Activated CD8-positive, alpha-beta T cell treated with anti-CD3 and anti-CD28 coated beads for 36 hours (primary cell): ENCODE results near the gene CELF4. TPM values are rescaled to one million over a fixed set of nuclear protein-coding genes. Genes with fewer than 3 reads are reported as not detected.

Source experiments
- ATAC-seq: fragments of 200-7000 bp; cut with Tn5 transposase; one replicate; pipeline ENCODE4 v1.10.0; 2021; ENCODE audit warnings: mild to moderate bottlenecking, moderate library complexity
- CTCF ChIA-PET: fragments of 350-600 bp; sonication (Branson Sonifier 250); formaldehyde crosslinking; loops from one replicate; lab custom pipeline; 2021; ENCODE audit warnings: antibody characterized with exemption; lab: Charles Lee
- POLR2A ChIA-PET: fragments of 350-600 bp; sonication (Branson Sonifier 250); formaldehyde crosslinking; loops from one replicate; lab custom pipeline; 2021; ENCODE audit warnings: antibody characterized with exemption; lab: Charles Lee
- DNase-seq: peaks from one replicate; pipeline ENCODE4 v3.0.0-alpha.2; 2020
- H3K27ac Mint-ChIP-seq: one replicate; pipeline ENCODE4 v1.8.0; 2021; ENCODE audit warnings: mild to moderate bottlenecking, mixed read lengths
- H3K27me3 Mint-ChIP-seq: one replicate; pipeline ENCODE4 v1.8.0; 2021; ENCODE audit warnings: mixed read lengths
- H3K36me3 Mint-ChIP-seq: one replicate; pipeline ENCODE4 v1.8.0; 2021; ENCODE audit warnings: low read depth, mixed read lengths
- H3K4me1 Mint-ChIP-seq: one replicate; pipeline ENCODE4 v1.8.0; 2021; ENCODE audit warnings: low read depth, mixed read lengths
- H3K4me3 Mint-ChIP-seq: one replicate; pipeline ENCODE4 v1.8.0; 2021; ENCODE audit warnings: mild to moderate bottlenecking, moderate library complexity, mixed read lengths
- H3K9me3 Mint-ChIP-seq: one replicate; pipeline ENCODE4 v1.8.0; 2021; ENCODE audit warnings: mixed read lengths
- intact Hi-C: fragments of 100-400 bp; cut with micrococcal nuclease; formaldehyde crosslinking; loops from one replicate; pipeline ENCODE4 v1.10.0; 2022
- total RNA-seq, 2 experiments: library from RNA; stranded (reverse); gene quantifications; one replicate each; pipeline ENCODE4 v1.2.3, GENCODE V29; 2021
- TF ChIP-seq, protein P1 (sequence below): fragments of 200-600 bp; IDR thresholded peaks from one replicate; pipeline ENCODE4 v1.8.0; 2022; ENCODE audit warnings: antibody characterized with exemption, mild to moderate bottlenecking

CELF4 gene
- total RNA-seq, 2 experiments from 2014 or later, result not detected

DNA sequence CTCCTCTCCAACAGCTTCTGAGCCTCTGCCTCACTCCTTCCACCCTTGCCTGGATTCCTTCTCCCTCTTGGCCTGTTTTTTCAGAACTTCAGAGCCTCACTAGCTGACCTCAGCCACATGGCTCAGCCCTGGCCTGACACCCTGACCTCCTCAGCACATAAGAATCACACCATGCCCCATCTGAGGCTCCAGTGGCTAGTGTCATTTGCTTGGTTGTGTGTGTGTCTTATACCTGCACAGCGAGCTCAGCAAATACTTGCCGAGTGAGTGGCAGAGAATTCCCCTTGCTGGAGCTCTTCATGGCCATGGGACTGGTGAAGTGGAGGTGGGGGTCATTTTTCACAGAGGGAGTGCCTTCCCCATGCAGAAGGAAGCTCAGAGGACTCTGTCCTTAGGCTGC lies 70.2 kb downstream of the CELF4 start:
- ATAC-seq (no peak), DNase-seq (no peak)
- TF ChIP-seq, protein P1, sequence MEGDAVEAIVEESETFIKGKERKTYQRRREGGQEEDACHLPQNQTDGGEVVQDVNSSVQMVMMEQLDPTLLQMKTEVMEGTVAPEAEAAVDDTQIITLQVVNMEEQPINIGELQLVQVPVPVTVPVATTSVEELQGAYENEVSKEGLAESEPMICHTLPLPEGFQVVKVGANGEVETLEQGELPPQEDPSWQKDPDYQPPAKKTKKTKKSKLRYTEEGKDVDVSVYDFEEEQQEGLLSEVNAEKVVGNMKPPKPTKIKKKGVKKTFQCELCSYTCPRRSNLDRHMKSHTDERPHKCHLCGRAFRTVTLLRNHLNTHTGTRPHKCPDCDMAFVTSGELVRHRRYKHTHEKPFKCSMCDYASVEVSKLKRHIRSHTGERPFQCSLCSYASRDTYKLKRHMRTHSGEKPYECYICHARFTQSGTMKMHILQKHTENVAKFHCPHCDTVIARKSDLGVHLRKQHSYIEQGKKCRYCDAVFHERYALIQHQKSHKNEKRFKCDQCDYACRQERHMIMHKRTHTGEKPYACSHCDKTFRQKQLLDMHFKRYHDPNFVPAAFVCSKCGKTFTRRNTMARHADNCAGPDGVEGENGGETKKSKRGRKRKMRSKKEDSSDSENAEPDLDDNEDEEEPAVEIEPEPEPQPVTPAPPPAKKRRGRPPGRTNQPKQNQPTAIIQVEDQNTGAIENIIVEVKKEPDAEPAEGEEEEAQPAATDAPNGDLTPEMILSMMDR, result no peak
- H3K27me3 Mint-ChIP-seq, result peaks cover 14% of the 10 kb centered on the region
- H3K27ac Mint-ChIP-seq, result no peak overlapping the region
- H3K9me3 Mint-ChIP-seq, result no peaks in the 10 kb centered on the region
- H3K4me1 Mint-ChIP-seq, result no peaks in the 10 kb centered on the region
- ChIA-PET CTCF (interaction anchor here (1.5 kb wide), 1 partner anchor 164 kb away, joined by 3 read pairs; no protein-coding TSS in a partner anchor), POLR2A (no interaction called here)
- intact Hi-C loops, result no loop called here
- no peaks in the 10 kb centered on the region for H3K36me3 Mint-ChIP-seq
- H3K4me3 Mint-ChIP-seq, result no peak overlapping the region

DNA sequence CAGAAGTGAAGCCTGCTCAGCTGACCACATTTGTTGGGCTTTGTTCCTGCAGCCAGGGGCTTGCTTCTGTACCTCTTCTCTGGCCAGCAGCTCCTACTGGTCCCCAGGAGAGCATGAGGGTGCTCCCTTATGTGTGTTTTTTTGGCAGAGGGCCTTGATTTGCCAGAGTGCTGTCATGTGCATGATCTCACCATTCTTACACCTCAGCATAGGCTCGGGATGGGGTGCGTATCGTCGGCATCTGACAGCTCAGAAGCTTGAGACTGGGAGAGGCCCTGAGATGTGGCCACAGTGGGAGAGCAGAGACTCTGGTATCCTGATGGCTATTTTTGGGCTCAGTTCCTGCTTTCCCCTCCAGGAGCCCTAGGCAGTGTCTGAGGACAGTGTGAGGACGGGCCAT lies 71.2 kb downstream of the CELF4 start:
- H3K36me3 Mint-ChIP-seq, result no peaks in the 10 kb centered on the region
- TF ChIP-seq, protein P1, result no peak
- peaks cover 13% of the 10 kb centered on the region for H3K27me3 Mint-ChIP-seq
- no peak overlapping the region for H3K4me3 Mint-ChIP-seq
- ChIA-PET POLR2A (no interaction called here), CTCF (no interaction called here)
- intact Hi-C loops, result no loop called here
- H3K4me1 Mint-ChIP-seq, result no peaks in the 10 kb centered on the region
- ATAC-seq, result no peak
- DNase-seq, result no peak
- H3K9me3 Mint-ChIP-seq, result no peaks in the 10 kb centered on the region
- H3K27ac Mint-ChIP-seq, result no peak overlapping the region

DNA sequence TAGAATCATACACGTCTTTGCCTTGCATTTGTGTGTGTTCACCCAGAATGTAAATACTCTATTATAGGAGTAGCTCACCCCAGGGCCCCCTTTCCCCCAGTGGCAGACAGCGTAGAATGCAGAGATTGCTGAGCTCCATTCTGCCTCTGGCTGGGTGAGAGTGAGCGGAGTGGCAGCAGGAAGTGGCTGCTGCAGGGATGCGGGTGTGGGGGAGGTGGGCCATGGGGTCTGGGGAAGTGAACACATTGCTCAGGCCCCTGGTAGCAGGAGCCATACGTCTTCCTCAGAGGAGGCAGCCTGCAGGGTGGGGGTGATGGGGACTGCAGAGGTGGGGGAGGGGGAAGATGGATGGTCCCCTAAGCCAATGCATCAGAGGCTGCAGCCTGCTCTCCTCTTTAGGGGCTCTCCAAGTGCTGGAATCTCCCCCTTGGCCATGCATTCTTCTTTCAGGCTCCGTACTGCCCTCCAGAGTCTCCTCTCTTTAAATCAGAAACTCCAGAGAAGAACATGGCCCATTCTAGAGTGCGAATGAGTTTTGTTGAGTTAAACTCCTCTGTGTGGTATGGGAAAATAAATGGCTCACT lies 72.2 kb downstream of the CELF4 start:
- Mint-ChIP-seq H3K27ac (no peak overlapping the region), H3K27me3 (peaks cover 15% of the 10 kb centered on the region), H3K9me3 (no peaks in the 10 kb centered on the region), H3K4me3 (no peak overlapping the region), H3K36me3 (no peaks in the 10 kb centered on the region), H3K4me1 (no peaks in the 10 kb centered on the region)
- CTCF ChIA-PET, result no interaction called here
- DNase-seq, result no peak
- intact Hi-C loops, result no loop called here
- POLR2A ChIA-PET, result no interaction called here
- no peak for ATAC-seq
- TF ChIP-seq, protein P1, result no peak

DNA sequence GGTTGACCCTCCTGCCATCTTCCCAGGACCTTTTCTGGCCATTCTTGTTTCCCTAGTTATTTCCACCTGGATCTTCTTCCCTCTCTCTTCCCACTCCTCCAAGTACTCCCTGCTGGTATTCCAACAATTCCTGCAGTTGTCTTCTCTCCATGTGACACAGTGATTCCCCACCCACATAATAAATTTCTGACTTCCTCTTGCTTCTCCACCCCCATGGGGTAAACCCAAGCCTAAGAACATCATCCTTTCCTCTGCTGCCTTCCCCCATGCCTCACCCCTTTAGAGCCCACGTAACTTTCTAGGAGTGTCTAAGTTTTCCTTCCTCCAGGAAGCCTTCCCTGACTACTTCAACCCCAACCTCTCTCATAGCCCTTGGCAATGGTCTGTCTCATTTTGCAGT lies 72.6 kb downstream of the CELF4 start:
- no peak for DNase-seq
- Mint-ChIP-seq H3K4me3 (no peak overlapping the region), H3K36me3 (no peaks in the 10 kb centered on the region), H3K27me3 (peaks cover 20% of the 10 kb centered on the region), H3K4me1 (no peaks in the 10 kb centered on the region), H3K9me3 (no peaks in the 10 kb centered on the region), H3K27ac (no peak overlapping the region)
- intact Hi-C loops, result no loop called here
- TF ChIP-seq, protein P1, result no peak
- POLR2A ChIA-PET, result no interaction called here
- CTCF ChIA-PET, result no interaction called here
- ATAC-seq, result no peak

DNA sequence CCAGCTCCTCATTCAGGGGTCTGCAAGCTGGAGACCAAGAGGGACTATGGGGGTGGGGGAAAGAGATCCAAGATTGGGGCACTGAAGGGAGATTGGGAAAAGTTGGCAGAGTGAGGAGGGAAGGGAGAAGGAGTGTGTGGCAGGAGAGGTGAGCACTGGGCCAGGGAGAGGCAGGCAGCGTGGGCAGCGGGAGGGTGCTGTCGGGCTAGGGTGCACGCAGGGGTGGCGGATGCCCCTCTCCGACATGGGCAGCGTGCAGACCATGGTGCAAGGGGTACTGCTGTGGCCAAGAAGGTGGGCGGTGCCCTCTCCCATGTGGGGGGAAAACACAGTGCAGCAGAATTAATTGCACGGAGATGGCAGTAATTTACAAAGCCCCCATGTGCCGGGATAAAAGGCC lies 74.1 kb downstream of the CELF4 start:
- DNase-seq, result no peak
- TF ChIP-seq, protein P1, result no peak
- H3K4me1 Mint-ChIP-seq, result no peaks in the 10 kb centered on the region
- ATAC-seq, result no peak
- ChIA-PET POLR2A (no interaction called here), CTCF (no interaction called here)
- no peaks in the 10 kb centered on the region for H3K9me3 Mint-ChIP-seq
- no peak overlapping the region for H3K4me3 Mint-ChIP-seq
- intact Hi-C loops, result no loop called here
- H3K27ac Mint-ChIP-seq, result no peak overlapping the region
- H3K27me3 Mint-ChIP-seq, result peaks cover 34% of the 10 kb centered on the region
- H3K36me3 Mint-ChIP-seq, result no peaks in the 10 kb centered on the region
